ENCODE results near the gene PDCD5.

The PDCD5 gene

GRCh38 chr19:32580901-32581704 is at the start of gene PDCD5 (continued):
- no peak for TF ChIP-seq SETDB1 (IDR thresholded peaks at IDR 0.05; ENCODE audit: insufficient read length, low read length)
- TF ChIP-seq ZNF175 (tag by site-specific recombination; IDR thresholded peaks at IDR 0.05): no peak
- peak; percentile 96 for TF ChIP-seq ZBTB6 (tag by site-specific recombination; IDR thresholded peaks at IDR 0.05)
- TF ChIP-seq, protein P1, sequence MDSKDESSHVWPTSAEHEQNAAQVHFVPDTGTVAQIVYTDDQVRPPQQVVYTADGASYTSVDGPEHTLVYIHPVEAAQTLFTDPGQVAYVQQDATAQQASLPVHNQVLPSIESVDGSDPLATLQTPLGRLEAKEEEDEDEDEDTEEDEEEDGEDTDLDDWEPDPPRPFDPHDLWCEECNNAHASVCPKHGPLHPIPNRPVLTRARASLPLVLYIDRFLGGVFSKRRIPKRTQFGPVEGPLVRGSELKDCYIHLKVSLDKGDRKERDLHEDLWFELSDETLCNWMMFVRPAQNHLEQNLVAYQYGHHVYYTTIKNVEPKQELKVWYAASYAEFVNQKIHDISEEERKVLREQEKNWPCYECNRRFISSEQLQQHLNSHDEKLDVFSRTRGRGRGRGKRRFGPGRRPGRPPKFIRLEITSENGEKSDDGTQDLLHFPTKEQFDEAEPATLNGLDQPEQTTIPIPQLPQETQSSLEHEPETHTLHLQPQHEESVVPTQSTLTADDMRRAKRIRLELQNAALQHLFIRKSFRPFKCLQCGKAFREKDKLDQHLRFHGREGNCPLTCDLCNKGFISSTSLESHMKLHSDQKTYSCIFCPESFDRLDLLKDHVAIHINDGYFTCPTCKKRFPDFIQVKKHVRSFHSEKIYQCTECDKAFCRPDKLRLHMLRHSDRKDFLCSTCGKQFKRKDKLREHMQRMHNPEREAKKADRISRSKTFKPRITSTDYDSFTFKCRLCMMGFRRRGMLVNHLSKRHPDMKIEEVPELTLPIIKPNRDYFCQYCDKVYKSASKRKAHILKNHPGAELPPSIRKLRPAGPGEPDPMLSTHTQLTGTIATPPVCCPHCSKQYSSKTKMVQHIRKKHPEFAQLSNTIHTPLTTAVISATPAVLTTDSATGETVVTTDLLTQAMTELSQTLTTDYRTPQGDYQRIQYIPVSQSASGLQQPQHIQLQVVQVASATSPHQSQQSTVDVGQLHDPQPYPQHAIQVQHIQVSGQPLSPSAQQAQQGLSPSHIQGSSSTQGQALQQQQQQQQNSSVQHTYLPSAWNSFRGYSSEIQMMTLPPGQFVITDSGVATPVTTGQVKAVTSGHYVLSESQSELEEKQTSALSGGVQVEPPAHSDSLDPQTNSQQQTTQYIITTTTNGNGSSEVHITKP (tag by site-specific recombination; IDR thresholded peaks at IDR 0.05): peak; percentile 73
- no peak for TF ChIP-seq BCL6B (tag by site-specific recombination; IDR thresholded peaks at IDR 0.05)
- no peak for TF ChIP-seq ZNF138 (tag by site-specific recombination; IDR thresholded peaks at IDR 0.05; ENCODE audit: borderline replicate concordance)
- peak; percentile 73; the same call in 1 of the 2 replicates for TF ChIP-seq GLIS1 (tag by site-specific recombination; IDR thresholded peaks at IDR 0.05)
- no peak for TF ChIP-seq ZNF426 (tag by site-specific recombination; IDR thresholded peaks at IDR 0.05)
- TF ChIP-seq TCF7L2 (IDR thresholded peaks at IDR 0.05; ENCODE audit: borderline replicate concordance, low read depth, low read length): no peak
- TF ChIP-seq ZNF202 (tag by site-specific recombination; IDR thresholded peaks at IDR 0.05; ENCODE audit: borderline replicate concordance): no peak
- no peak for TF ChIP-seq ZNF341 (tag by site-specific recombination; IDR thresholded peaks at IDR 0.05; ENCODE audit: low read depth)
- TF ChIP-seq ZNF830 (tag by site-specific recombination; IDR thresholded peaks at IDR 0.05; ENCODE audit: low read depth): no peak
- TF ChIP-seq, protein P2, sequence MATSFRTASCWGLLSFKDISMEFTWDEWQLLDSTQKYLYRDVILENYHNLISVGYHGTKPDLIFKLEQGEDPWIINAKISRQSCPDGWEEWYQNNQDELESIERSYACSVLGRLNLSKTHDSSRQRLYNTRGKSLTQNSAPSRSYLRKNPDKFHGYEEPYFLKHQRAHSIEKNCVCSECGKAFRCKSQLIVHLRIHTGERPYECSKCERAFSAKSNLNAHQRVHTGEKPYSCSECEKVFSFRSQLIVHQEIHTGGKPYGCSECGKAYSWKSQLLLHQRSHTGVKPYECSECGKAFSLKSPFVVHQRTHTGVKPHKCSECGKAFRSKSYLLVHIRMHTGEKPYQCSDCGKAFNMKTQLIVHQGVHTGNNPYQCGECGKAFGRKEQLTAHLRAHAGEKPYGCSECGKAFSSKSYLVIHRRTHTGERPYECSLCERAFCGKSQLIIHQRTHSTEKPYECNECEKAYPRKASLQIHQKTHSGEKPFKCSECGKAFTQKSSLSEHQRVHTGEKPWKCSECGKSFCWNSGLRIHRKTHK (tag by site-specific recombination; IDR thresholded peaks at IDR 0.05): no peak
- TF ChIP-seq MEIS1 (CRISPR knock-in tag; IDR thresholded peaks at IDR 0.05; ENCODE audit: borderline replicate concordance): 0 out of 2 replicates have a peak, but pooled peaks have one; percentile 11
- peak; percentile 82; the same call in 1 of the 2 replicates for TF ChIP-seq SP7 (tag by site-specific recombination; IDR thresholded peaks at IDR 0.05)
- TF ChIP-seq ZNF174 (tag by site-specific recombination; IDR thresholded peaks at IDR 0.05): peak; percentile 87; the same call in 1 of the 2 replicates
- no peak for TF ChIP-seq ZSCAN16 (tag by site-specific recombination; IDR thresholded peaks at IDR 0.05)
- TF ChIP-seq ZNF223 (tag by site-specific recombination; IDR thresholded peaks at IDR 0.05): no peak
- TF ChIP-seq, protein P3, sequence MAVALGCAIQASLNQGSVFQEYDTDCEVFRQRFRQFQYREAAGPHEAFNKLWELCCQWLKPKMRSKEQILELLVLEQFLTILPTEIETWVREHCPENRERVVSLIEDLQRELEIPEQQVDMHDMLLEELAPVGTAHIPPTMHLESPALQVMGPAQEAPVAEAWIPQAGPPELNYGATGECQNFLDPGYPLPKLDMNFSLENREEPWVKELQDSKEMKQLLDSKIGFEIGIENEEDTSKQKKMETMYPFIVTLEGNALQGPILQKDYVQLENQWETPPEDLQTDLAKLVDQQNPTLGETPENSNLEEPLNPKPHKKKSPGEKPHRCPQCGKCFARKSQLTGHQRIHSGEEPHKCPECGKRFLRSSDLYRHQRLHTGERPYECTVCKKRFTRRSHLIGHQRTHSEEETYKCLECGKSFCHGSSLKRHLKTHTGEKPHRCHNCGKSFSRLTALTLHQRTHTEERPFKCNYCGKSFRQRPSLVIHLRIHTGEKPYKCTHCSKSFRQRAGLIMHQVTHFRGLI (tag by site-specific recombination; IDR thresholded peaks at IDR 0.05): no peak
- TF ChIP-seq, protein P4, sequence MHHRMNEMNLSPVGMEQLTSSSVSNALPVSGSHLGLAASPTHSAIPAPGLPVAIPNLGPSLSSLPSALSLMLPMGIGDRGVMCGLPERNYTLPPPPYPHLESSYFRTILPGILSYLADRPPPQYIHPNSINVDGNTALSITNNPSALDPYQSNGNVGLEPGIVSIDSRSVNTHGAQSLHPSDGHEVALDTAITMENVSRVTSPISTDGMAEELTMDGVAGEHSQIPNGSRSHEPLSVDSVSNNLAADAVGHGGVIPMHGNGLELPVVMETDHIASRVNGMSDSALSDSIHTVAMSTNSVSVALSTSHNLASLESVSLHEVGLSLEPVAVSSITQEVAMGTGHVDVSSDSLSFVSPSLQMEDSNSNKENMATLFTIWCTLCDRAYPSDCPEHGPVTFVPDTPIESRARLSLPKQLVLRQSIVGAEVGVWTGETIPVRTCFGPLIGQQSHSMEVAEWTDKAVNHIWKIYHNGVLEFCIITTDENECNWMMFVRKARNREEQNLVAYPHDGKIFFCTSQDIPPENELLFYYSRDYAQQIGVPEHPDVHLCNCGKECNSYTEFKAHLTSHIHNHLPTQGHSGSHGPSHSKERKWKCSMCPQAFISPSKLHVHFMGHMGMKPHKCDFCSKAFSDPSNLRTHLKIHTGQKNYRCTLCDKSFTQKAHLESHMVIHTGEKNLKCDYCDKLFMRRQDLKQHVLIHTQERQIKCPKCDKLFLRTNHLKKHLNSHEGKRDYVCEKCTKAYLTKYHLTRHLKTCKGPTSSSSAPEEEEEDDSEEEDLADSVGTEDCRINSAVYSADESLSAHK (tag by site-specific recombination; IDR thresholded peaks at IDR 0.05): no peak
- TF ChIP-seq ZNF785 (tag by site-specific recombination; IDR thresholded peaks at IDR 0.05): no peak; the same call in none of the 2 replicates
- 0 out of 2 replicates have a peak, but pooled peaks have one; percentile 55 for TF ChIP-seq ZBTB44 (tag by site-specific recombination; IDR thresholded peaks at IDR 0.05)
- TF ChIP-seq ZNF311 (tag by site-specific recombination; IDR thresholded peaks at IDR 0.05; ENCODE audit: borderline replicate concordance): no peak
- TF ChIP-seq ZNF423 (tag by site-specific recombination; IDR thresholded peaks at IDR 0.05): no peak
- TF ChIP-seq PRDM1 (tag by site-specific recombination; IDR thresholded peaks at IDR 0.05): no peak
